Aortic smooth muscle cell (primary cell): ENCODE data around the gene KRT25. TPM values are rescaled to one million over a fixed set of nuclear protein-coding genes. Genes with fewer than 3 reads are reported as not detected.

Experiments
- total RNA-seq: library from RNA; depleted of rRNA; stranded (reverse); fragments of >200 nt; gene quantifications from 2 replicates; pipeline ENCODE4 v1.2.3, GENCODE V29; 2014

KRT25 gene
- total RNA-seq: not detected in 2 replicates

GRCh38 chr17:40755231-40755630 lies at the start of gene KRT25:
Gene KRT25, minus strand, starts transcription at chr17:40755331. Its CDS starts 60 bp downstream, at chr17:40755271.

GRCh38 chr17:40799859-40800258 lies 44.7 kb upstream of the KRT25 start, which contains the start of gene KRT28:
Gene KRT28, minus strand, starts transcription at chr17:40799959. Its CDS starts 66 bp downstream, at chr17:40799893.

GRCh38 chr17:40782450-40782849 lies 27.3 kb upstream of the KRT25 start, which contains the start of gene KRT27:
Gene KRT27, minus strand, starts transcription at chr17:40782550. Its CDS starts 57 bp downstream, at chr17:40782493.

GRCh38 chr17:40772101-40772500 lies 17.0 kb upstream of the KRT25 start, which contains the start of gene KRT26:
Gene KRT26, minus strand, starts transcription at chr17:40772201. Its CDS starts 88 bp downstream, at chr17:40772113.

GRCh38 chr17:40703652-40704051 lies 51.5 kb downstream of the KRT25 start, which contains the start of gene KRT24:
Gene KRT24, minus strand, starts transcription at chr17:40703752. Its CDS starts 59 bp downstream, at chr17:40703693.

Other genes with a start within 250 kb of the KRT25 start
- gene CCR7, start 189.9 kb downstream of the KRT25 start, total RNA-seq: 0.13 TPM in 1 of 2 replicates, not detected in the other
- 92.3 and 94.1 TPM in 2 replicates for gene SMARCE1, start 107.5 kb downstream of the KRT25 start, total RNA-seq
- gene KRT222, start 90.2 kb downstream of the KRT25 start, total RNA-seq: not detected in 2 replicates
- not detected in 2 replicates for gene KRT24, start 51.6 kb downstream of the KRT25 start, total RNA-seq
- gene KRT26, start 16.9 kb upstream of the KRT25 start, total RNA-seq: not detected in 2 replicates
- gene KRT27, start 27.2 kb upstream of the KRT25 start, total RNA-seq: not detected in 2 replicates
- not detected in 2 replicates for gene KRT28, start 44.6 kb upstream of the KRT25 start, total RNA-seq
- 3.0 and 3.8 TPM in 2 replicates for gene KRT10, start 67.3 kb upstream of the KRT25 start, total RNA-seq
- not detected in 2 replicates for gene KRT12, start 111.9 kb upstream of the KRT25 start, total RNA-seq
- not detected in 2 replicates for gene KRT20, start 129.9 kb upstream of the KRT25 start, total RNA-seq
- not detected in 2 replicates for gene KRT23, start 182.3 kb upstream of the KRT25 start, total RNA-seq
- gene KRT39, start 211.6 kb upstream of the KRT25 start, total RNA-seq: not detected in 2 replicates
- not detected in 2 replicates for gene KRT40, start 229.0 kb upstream of the KRT25 start, total RNA-seq
- gene KRTAP3-3, start 238.8 kb upstream of the KRT25 start, total RNA-seq: not detected in 2 replicates
- gene KRTAP3-2, start 244.6 kb upstream of the KRT25 start, total RNA-seq: not detected in 2 replicates